HG03135 (cell line): ENCODE data around the gene KIAA1143.
A peak's percentile ranks its signal among the peaks of the same experiment; 100 is the strongest.

Source experiments
- ATAC-seq: cut with Tn5 transposase; IDR thresholded peaks from one replicate; pipeline ENCODE4 v1.9.1; 2021; ENCODE audit warnings: mild to moderate bottlenecking, moderate library complexity; ENCODE audit not compliant: unreplicated experiment

The KIAA1143 gene

DNA sequence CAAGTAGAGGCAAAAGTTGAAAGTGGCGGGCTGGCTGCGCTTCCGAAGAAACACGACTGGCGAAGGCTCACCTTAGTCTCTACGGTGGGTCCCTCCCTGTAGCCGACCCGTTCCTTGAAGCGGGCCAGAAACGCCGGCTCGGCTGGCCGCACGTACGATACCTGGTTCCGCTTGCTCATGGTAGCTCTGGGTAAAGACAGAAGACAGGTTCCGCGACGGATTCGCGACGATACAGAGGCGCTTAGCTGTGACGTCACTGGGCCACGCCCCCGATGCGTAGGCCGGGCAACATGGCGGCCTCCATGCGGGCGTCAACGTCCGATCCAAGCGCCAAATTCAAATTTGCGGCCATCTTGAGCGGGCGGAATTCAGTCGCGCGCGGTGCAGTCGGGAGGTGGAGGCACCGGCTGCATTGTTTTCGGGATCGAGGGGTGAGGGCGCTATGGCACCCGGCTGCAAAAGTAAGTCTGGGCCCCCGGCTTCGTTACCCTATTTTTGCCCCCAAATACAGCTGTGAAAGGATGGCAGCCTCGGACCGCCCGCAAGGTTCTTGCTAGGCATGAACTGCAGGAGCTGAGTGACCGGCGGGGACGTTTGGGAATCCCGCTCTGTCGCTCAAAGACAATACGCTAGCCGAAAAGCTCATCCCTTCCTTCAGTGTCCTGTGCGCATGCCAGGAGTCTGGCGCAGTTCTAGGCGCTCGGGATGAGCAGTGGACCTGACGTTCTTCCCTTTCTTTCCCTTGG lies at the start of gene KIAA1143, which contains the start of gene KIF15:
Gene KIAA1143 (minus strand): TSS at position 196 of the 746 bp plus-strand sequence. CDS start 17 bp downstream, at position 179.
Gene KIF15 (plus strand): TSS at position 371 of the 746 bp plus-strand sequence. CDS start 72 bp downstream, at position 443.
- peak; percentile 91 for ATAC-seq

DNA sequence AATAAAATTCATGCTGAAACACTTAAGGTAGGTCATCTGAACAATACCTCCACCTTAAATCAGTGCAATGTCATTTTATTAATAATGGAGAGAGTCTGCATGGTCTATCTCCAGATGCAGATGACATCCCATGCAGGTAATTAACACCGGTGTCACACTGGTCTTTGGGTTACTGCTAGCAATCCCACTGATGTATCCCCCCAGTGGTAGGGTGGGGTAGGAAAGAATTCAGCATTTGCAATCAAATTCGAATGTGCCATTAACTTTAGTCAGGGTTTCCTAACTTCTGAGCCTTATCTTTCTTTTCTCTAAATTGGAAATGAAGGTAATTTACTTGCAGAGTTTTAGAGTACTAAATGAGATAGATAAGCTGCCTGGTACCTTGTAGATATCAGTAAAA lies 44.5 kb upstream of the KIAA1143 start:
- ATAC-seq, result no peak

DNA sequence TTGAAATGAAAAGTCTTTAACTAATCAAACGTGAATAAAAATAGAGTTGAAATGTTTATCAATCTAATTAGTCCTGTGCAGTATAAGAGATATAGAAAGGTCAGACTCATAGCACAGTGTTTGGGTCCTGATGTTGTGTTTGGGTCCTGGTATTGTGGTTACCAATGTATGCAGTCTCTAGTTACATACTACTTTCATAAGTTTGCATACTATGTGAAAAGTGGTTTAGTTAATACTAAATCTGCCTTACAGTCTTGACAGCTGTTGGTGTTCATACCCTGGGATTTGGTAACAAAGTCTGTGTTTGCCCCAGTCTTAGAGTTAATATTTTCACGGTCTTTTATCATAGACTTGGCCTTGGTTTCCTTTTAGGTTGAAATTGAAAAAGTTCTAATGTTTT lies 41.9 kb upstream of the KIAA1143 start:
- peak; percentile 94 for ATAC-seq

DNA sequence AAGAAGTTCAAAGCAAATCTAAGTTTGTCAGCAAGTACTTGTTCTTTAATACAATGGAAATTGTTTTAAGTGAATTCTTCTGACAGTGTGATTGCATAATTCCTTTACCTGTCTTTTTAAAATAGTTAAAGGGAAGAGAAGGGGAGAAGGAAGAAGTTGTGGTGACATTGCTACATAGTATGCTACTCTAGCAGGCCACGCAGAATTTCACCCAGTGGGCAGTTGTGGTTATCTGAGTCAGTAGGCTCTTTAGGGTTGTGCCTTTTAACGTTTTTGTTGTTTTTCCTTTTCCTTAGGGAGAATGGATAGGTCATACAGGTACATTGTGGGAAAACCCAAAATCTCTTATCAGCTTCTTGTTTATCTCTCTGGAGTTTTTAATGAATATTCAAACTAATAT lies 40.6 kb upstream of the KIAA1143 start:
- ATAC-seq, result no peak

DNA sequence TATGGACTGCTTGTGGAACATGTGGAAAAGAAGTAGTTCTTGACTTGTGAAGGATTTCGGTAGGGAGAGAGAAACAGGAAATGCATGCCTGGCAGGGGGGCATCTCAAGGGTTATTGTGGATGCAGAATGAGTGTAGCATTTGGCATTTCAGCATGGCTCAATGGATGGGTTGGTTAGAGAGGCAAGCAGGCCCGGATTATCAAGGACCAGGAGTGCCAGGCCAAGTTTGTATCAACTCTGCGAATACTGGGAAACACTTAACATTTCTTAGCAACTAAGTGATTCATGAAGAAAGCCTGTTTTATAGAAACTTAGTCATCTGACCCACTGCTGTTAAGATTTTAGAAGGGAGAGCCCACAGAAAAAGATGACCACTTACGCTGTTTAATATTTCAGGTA lies 33.8 kb upstream of the KIAA1143 start:
- no peak for ATAC-seq

DNA sequence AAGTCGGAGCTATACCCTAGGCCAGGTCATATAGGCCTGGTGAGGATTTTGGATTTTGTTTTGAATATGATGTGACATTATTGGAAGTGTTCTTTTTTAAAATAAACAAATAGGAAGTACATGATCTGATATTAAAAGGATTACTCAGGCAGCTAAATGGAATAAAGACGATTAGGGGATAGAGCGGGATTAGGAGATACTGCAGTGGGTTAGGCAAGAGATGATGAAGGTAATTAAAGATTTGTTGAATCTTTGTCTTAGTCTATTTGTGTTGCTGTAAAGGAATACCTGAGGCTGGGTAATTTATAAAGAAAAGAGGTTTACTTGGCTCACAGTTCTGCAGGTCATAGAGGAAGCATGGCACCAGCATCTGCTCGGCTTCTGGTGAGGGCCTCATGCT lies 21.5 kb upstream of the KIAA1143 start:
- no peak for ATAC-seq

DNA sequence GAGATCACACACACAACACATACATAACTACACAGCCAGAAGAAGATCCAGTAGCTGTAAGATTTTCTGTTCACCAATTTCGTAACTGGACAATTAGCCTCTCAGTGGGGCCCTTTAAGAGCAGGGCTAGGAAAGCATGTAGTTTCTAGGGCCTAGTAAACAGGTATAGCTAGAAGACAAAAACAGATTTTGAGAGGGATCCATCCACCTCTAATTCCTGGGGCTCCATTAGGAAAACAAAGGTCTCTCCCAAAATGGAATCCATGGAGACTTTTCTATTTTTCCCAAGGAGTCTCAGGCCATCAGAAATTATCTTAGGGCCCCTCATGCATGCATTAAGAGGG lies 10.7 kb upstream of the KIAA1143 start:
- no peak for ATAC-seq

DNA sequence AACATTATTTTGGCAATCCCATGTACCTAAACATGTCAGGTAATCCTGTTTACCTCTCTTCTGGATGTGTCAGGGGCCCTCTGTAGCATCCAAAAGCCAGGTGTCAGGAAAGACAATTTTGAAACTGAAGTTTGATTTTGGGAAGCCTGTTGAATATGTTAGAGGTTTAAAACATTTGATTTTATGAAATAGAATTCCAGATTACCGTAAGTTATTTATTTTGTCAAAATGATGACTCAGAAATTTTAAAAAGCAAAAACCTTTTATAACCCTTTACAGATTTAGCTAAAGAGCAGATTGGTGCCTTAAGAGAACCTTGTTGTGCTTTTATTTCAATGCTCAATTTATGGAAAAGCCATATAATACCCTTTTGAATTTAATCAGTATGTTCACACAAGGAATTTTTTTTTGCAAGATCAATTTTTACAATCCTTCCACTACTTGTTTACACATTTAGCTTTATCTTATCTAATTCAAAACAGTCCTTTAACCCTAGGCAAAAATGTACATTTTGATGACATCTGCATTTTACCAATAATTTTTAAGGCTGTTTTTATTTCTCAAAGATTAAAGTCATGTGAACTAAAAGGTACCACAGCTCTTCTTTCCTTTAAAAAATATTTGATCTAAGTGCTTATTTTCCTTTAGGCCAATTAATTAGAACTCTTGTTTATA lies 10.1 kb upstream of the KIAA1143 start:
- no peak for ATAC-seq

DNA sequence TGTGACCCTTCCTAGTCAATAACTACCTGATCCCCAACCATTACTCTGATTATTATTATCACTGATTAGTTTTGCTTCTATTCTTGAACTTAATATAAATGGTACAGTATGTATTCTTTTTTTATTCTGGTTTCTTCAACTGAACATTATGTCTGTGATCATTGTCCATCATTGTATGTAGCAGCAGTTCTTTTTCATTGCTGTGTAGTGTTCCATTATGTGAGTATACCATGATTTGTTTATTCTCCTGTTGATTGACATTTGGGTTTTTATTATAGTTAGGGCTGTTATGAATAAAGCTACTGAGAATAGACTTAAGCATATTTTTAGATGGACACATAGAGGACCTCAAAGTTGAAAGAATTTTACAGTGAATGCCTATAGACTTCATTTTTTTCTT lies 2.8 kb upstream of the KIAA1143 start:
- no peak for ATAC-seq

DNA sequence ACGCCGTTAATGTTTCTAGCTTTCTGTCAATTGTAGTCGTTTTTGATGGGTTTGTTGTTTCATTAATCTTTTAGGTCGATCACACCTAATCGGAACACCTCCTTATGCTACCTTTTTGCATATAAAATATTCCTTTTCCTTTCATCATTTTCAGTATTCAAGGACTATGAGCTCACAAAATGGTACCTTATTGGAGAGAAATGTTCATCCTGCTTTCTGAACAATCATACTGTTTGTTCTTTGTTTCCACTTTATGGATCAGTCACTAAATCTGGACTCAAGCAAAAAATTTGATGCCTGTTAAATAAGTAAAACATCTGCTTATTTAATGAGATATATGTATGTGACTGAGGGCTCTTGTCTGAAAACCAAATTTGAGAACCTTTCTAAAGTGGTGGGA lies 1.3 kb upstream of the KIAA1143 start:
- no peak for ATAC-seq

DNA sequence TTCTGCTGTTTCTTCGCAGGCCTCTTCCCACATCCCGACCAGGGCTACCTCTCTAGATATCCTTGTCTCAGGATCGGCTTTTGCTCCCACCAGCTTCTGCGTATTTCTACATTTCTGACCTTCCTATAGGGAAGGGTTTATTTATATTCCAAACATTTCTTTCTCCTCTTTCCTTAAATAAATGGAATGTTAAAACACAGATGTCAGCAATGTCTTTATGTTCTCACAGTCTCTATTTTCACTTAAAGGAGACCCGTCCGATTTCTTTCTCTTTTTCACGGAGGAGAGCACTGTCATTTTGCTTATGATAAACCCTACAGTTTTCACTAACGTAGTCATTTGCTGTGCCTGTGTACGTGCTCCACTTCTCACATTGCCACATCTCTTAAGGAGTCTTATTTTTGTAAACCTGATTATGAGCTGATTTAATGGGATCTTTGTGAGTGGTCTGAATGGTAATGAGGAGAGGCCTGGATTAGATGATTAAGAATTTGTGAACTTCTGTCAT lies 805 bp upstream of the KIAA1143 start:
- ATAC-seq, result no peak

DNA sequence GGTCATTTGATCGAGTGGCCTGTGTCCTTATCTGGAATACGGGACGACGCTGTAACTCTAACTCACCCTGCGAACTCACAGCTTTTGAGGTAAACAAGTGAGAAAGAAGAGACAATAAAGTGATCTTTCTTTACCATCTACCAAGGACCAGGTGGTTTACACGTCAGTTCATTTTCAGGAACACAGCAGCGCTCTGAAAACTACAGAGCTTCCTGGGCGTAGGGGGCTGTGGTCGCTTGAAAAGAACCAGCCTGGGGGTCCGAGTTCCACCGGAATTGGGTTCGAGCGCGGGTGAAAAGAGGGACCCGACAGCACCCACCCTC lies 357 bp downstream of the KIAA1143 start:
- ATAC-seq, result no peak

DNA sequence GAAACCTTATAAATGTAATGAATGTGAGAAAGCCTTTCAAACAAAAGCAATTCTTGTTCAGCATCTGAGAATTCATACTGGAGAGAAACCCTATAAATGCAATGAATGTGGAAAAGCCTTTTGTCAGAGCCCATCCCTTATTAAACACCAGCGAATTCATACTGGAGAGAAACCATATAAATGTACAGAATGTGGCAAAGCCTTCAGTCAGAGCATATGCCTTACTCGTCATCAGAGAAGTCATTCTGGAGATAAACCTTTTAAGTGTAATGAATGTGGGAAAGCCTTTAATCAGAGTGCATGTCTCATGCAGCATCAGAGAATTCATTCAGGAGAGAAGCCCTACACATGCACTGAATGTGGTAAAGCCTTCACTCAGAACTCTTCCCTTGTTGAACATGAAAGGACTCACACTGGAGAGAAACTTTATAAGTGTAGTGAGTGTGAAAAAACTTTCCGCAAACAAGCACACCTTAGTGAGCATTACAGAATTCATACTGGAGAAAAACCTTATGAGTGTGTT lies 26.7 kb downstream of the KIAA1143 start:
- ATAC-seq, result no peak

DNA sequence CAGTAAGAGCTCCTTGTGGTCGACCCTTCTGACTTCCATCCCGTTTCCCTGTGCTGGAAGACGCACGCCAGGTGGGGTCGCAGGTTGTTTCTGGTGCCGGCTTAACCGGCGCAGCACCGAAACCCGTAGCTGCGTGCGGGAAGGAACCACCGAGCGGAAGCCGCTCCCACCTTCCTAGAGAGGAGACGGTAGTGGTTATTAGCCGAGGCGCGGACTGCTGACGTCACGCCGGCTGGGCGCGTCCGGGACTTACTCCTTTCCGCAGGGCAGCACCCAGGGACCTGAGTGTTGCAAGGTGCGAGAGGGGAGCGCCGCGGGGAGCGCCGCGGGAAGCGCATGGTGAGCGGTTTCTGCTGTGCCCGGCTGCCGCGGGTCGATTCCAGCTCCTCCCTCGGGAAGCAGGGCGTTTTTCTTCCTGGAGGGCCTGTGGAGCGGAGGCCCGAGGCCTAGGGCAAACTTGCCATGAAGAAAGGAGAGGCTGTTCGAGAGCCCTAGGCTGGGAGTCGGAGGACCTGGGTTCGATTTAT lies 32.0 kb downstream of the KIAA1143 start, which contains the start of gene ZNF501:
Gene ZNF501 (plus strand): TSS at position 252 of the 527 bp plus-strand sequence. CDS start 4,787 bp downstream, outside the sequence.
- ATAC-seq, result no peak

DNA sequence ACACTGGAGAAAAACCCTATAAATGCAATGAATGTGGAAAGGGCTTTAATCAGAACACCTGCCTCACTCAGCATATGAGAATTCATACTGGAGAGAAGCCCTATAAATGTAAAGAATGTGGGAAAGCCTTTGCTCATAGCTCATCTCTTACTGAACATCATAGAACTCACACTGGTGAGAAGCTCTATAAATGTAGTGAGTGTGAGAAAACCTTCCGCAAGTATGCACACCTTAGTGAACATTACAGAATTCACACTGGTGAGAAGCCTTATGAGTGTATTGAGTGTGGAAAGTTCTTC lies 39.4 kb downstream of the KIAA1143 start:
- no peak for ATAC-seq

DNA sequence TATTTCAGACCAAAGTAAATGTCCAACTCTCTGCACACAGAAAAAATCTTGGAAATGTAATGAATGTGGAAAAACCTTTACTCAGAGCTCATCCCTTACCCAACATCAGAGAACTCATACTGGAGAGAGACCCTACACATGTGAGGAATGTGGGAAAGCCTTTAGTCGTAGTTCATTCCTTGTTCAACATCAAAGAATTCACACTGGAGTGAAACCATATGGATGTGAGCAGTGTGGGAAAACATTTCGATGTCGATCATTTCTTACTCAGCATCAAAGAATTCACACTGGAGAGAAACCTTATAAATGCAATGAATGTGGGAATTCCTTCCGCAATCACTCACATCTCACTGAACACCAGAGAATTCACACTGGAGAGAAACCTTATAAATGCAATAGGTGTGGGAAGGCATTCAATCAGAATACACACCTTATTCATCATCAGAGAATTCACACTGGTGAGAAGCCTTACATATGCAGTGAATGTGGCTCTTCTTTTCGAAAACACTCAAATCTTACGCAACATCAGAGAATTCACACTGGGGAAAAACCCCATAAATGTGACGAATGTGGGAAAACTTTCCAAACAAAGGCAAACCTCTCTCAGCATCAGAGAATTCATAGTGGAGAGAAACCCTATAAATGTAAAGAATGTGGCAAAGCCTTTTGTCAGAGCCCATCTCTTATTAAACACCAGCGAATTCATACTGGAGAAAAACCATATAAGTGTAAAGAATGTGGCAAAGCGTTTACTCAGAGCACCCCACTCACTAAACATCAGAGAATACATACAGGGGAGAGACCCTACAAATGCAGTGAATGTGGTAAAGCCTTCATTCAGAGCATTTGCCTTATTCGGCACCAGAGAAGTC lies 40.0 kb downstream of the KIAA1143 start:
- no peak for ATAC-seq

DNA sequence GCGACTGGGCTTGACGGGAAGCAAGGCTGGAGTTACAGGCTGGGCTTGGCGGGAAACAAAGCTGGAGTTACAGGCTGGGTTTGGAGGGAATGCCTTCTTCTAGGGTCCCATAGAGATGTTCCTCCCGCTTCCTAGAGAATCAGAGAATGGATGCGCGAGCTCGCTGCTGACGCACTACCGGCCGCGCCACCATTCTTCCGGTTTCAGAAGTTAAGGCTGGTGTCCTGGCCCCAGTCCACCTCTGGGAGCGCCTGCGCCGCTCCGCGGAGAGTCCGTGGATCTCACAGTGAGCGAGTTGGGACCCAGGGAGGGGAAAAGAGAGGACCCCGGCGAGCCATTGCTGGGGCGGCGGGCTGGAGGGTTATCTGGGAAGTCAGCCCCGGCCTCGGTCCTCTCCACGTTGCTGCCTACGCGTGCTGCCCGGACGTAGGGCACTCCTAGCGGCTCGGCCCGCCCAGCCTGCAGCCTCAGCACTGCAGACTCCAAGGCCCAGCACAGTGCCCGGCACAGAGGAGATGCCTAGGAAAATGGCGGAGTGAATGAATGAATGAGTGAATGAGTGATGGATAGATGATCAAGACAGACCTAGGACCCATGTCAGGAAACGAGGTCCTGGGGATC lies 48.9 kb downstream of the KIAA1143 start, which contains the start of gene ZNF502:
Gene ZNF502 (plus strand): TSS at position 206 of the 621 bp plus-strand sequence. CDS start 7,602 bp downstream, outside the sequence.
- no peak for ATAC-seq
